Trophoblast cell (in vitro differentiated cells and primary cell): ENCODE data around the gene TENT5A.

Experiments
- DNase-seq, 2 donors: peaks; one replicate each; pipeline ENCODE4 v3.0.0-alpha.2; 2016
- H2AFZ ChIP-seq: 2 replicates; pipeline ENCODE4 v1.6.1; 2013; ENCODE audit warnings: low read length, moderate library complexity, mild to moderate bottlenecking; ENCODE audit not compliant: insufficient read depth, poor library complexity
- H2AK5ac ChIP-seq: 2 replicates; pipeline ENCODE4 v1.6.1; 2013; ENCODE audit warnings: mild to moderate bottlenecking, low read length
- H2BK120ac ChIP-seq: 2 replicates; pipeline ENCODE4 v1.6.1; 2013; ENCODE audit warnings: low read length, mild to moderate bottlenecking, moderate library complexity; ENCODE audit not compliant: insufficient read depth, poor library complexity
- H2BK12ac ChIP-seq: 2 replicates; pipeline ENCODE4 v1.6.1; 2013; ENCODE audit warnings: mild to moderate bottlenecking, low read length, moderate library complexity
- H2BK5ac ChIP-seq: 2 replicates; pipeline ENCODE4 v1.6.1; 2013; ENCODE audit warnings: low read length, low read depth, moderate library complexity, mild to moderate bottlenecking; ENCODE audit not compliant: poor library complexity
- H3K14ac ChIP-seq: 2 replicates; pipeline ENCODE4 v1.6.1; 2013; ENCODE audit warnings: mild to moderate bottlenecking, low read length
- H3K18ac ChIP-seq: 2 replicates; pipeline ENCODE4 v1.6.1; 2013; ENCODE audit warnings: mild to moderate bottlenecking, low read length
- H3K23ac ChIP-seq: 2 replicates; pipeline ENCODE4 v1.6.1; 2013; ENCODE audit warnings: low read length
- H3K27ac ChIP-seq: 2 replicates; pipeline ENCODE4 v1.5.1; 2013; ENCODE audit warnings: low read depth, mild to moderate bottlenecking, inconsistent platforms, low read length, moderate library complexity
- H3K27me3 ChIP-seq: 2 replicates; pipeline ENCODE4 v1.6.1; 2013; ENCODE audit warnings: inconsistent platforms, mild to moderate bottlenecking, low read length, moderate library complexity; ENCODE audit not compliant: insufficient read depth
- H3K36me3 ChIP-seq, 2 experiments: 1 replicate in 1 of 2; 2 replicates in 1 of 2; pipeline ENCODE4 v1.6.1; 2013; ENCODE audit warnings: low read length in 2 of 2, mild to moderate bottlenecking in 2 of 2, moderate library complexity in 1 of 2; ENCODE audit not compliant: insufficient read depth in 2 of 2, control insufficient read depth in 1 of 2
- H3K4ac ChIP-seq: 2 replicates; pipeline ENCODE4 v1.6.1; 2013; ENCODE audit warnings: low read depth, mild to moderate bottlenecking, low read length, moderate library complexity
- H3K4me1 ChIP-seq, 2 experiments: 1 replicate in 1 of 2; 2 replicates in 1 of 2; pipeline ENCODE4 v1.6.1; 2013; ENCODE audit warnings: low read length in 2 of 2, mild to moderate bottlenecking in 2 of 2, moderate library complexity in 1 of 2; ENCODE audit not compliant: insufficient read depth in 2 of 2, control insufficient read depth in 1 of 2
- H3K4me2 ChIP-seq: 2 replicates; pipeline ENCODE4 v1.6.1; 2013; ENCODE audit warnings: inconsistent platforms, mild to moderate bottlenecking, low read length, moderate library complexity
- H3K4me3 ChIP-seq: 2 replicates; pipeline ENCODE4 v1.5.1; 2013; ENCODE audit warnings: mild to moderate bottlenecking, low read depth, low read length, inconsistent platforms
- H3K79me1 ChIP-seq: one replicate; pipeline ENCODE4 v1.6.1; 2013; ENCODE audit warnings: low read length
- H3K79me2 ChIP-seq: 2 replicates; pipeline ENCODE4 v1.6.1; 2013; ENCODE audit warnings: low read length, mild to moderate bottlenecking; ENCODE audit not compliant: control insufficient read depth, insufficient read depth, poor library complexity
- H3K9ac ChIP-seq: 2 replicates; pipeline ENCODE4 v1.6.1; 2013; ENCODE audit warnings: mild to moderate bottlenecking, low read length
- H3K9me3 ChIP-seq: 2 replicates; pipeline ENCODE4 v1.6.1; 2013; ENCODE audit warnings: low read depth, mild to moderate bottlenecking, control low read depth, inconsistent platforms, low read length; ENCODE audit not compliant: insufficient read depth
- H4K12ac ChIP-seq: 2 replicates; pipeline ENCODE4 v1.6.1; 2013; ENCODE audit warnings: low read depth, mild to moderate bottlenecking, low read length, moderate library complexity
- H4K8ac ChIP-seq: 2 replicates; pipeline ENCODE4 v1.6.1; 2013; ENCODE audit warnings: low read depth, mild to moderate bottlenecking, low read length, moderate library complexity
- H4K91ac ChIP-seq: one replicate; pipeline ENCODE4 v1.6.1; 2013; ENCODE audit warnings: low read depth, mild to moderate bottlenecking, low read length, moderate library complexity
- WGBS: extraction: QIAGEN DNeasy Blood & Tissue Kit; methylation state at CpG from one replicate; pipeline ENCODE4 v1.1.7; 2013; ENCODE audit warnings: missing lambda C conversion rate; ENCODE audit not compliant: insufficient read length, insufficient coverage; ENCODE audit errors: extremely low coverage; 5-methylcytosine and 5-hydroxymethylcytosine counted together

Gene TENT5A

GRCh38 chr6:81752921-81753710 lies 635 bp upstream of the TENT5A start:
- peaks cover 12% of the 10 kb centered on the region for H3K79me2 ChIP-seq
- H3K4me3 ChIP-seq: peak overlapping the region; percentile 83

GRCh38 chr6:81751388-81752083 lies 945 bp downstream of the TENT5A start:
- peak overlapping the region; percentile 73 for H2AFZ ChIP-seq
- peak; percentile 42 to 58 for DNase-seq
- peaks cover 23% of the 10 kb centered on the region for H3K79me1 ChIP-seq
- H3K27me3 ChIP-seq: no peaks in the 10 kb centered on the region
- H2BK5ac ChIP-seq: peak overlapping the region; percentile 47
- peak overlapping the region; percentile 65 for H3K14ac ChIP-seq
- H4K12ac ChIP-seq: peak overlapping the region; percentile 28
- H3K9me3 ChIP-seq: peaks cover 3% of the 10 kb centered on the region
- H4K91ac ChIP-seq: peak overlapping the region; percentile 8
- H3K27ac ChIP-seq: peak overlapping the region; percentile 51
- no CpG with 5 or more reads among the region's 65 CpGs for WGBS
- peak overlapping the region; percentile 49 for H3K9ac ChIP-seq
- H3K79me2 ChIP-seq: peaks cover 12% of the 10 kb centered on the region
- H2BK12ac ChIP-seq: no peak overlapping the region
- peak overlapping the region; percentile 83 for H3K4me3 ChIP-seq
- H3K4me1 ChIP-seq: peaks cover 0 to 5% of the 10 kb centered on the region in 2 experiments
- peak overlapping the region; percentile 18 for H2BK120ac ChIP-seq
- H3K23ac ChIP-seq: no peak overlapping the region
- peak overlapping the region; percentile 81 for H3K18ac ChIP-seq
- H3K4ac ChIP-seq: peak overlapping the region; percentile 16
- H4K8ac ChIP-seq: peak overlapping the region; percentile 62
- peak overlapping the region; percentile 75 for H3K4me2 ChIP-seq
- no peak overlapping the region for H2AK5ac ChIP-seq
- H3K36me3 ChIP-seq: peaks cover 0 to 3% of the 10 kb centered on the region in 2 experiments

More at GRCh38 chr6:81752921-81753710, 635 bp upstream of the TENT5A start:
- H3K4ac ChIP-seq: no peak overlapping the region
- peaks cover 23% of the 10 kb centered on the region for H3K79me1 ChIP-seq
- H3K27ac ChIP-seq: peak overlapping the region; percentile 77
- peak overlapping the region; percentile 75 for H4K8ac ChIP-seq
- H2BK5ac ChIP-seq: peak overlapping the region; percentile 32
- H3K36me3 ChIP-seq: peaks cover 0 to 3% of the 10 kb centered on the region in 2 experiments
- H3K27me3 ChIP-seq: no peaks in the 10 kb centered on the region
- no peak overlapping the region for H2BK12ac ChIP-seq
- H3K18ac ChIP-seq: peak overlapping the region; percentile 21
- DNase-seq: peak; percentile 88 to 92
- peaks cover 3% of the 10 kb centered on the region for H3K9me3 ChIP-seq
- H4K12ac ChIP-seq: peak overlapping the region; percentile 35
- no peak overlapping the region for H2BK120ac ChIP-seq
- H2AK5ac ChIP-seq: no peak overlapping the region
- peaks cover 0 to 8% of the 10 kb centered on the region in 2 experiments for H3K4me1 ChIP-seq
- peak overlapping the region; percentile 35 for H3K14ac ChIP-seq
- H3K4me2 ChIP-seq: peak overlapping the region; percentile 75
- no peak overlapping the region for H3K23ac ChIP-seq
- H3K9ac ChIP-seq: peak overlapping the region; percentile 79
- H2AFZ ChIP-seq: peak overlapping the region; percentile 61
- WGBS: no CpG with 5 or more reads among the region's 63 CpGs
- H4K91ac ChIP-seq: peak overlapping the region; percentile 55

GRCh38 chr6:81750681-81751387 lies 1.6 kb downstream of the TENT5A start:
- no peak overlapping the region for H2AK5ac ChIP-seq
- H2BK120ac ChIP-seq: no peak overlapping the region
- H2BK12ac ChIP-seq: no peak overlapping the region
- H3K36me3 ChIP-seq: peaks cover 0 to 3% of the 10 kb centered on the region in 2 experiments
- H3K79me1 ChIP-seq: peaks cover 23% of the 10 kb centered on the region
- H3K27ac ChIP-seq: no peak overlapping the region
- H3K23ac ChIP-seq: no peak overlapping the region
- no peak overlapping the region for H4K8ac ChIP-seq
- H3K18ac ChIP-seq: no peak overlapping the region
- no peak overlapping the region for H3K14ac ChIP-seq
- no peak overlapping the region for H4K12ac ChIP-seq
- peaks cover 0 to 5% of the 10 kb centered on the region in 2 experiments for H3K4me1 ChIP-seq
- no peak overlapping the region for H2BK5ac ChIP-seq
- no peak overlapping the region for H3K9ac ChIP-seq
- H3K4me3 ChIP-seq: peak overlapping the region; percentile 83
- peak in 1 of 2 donors; percentile 48 for DNase-seq
- no peak overlapping the region for H3K4ac ChIP-seq
- WGBS: no CpG with 5 or more reads among the region's 12 CpGs
- H3K27me3 ChIP-seq: no peaks in the 10 kb centered on the region
- H2AFZ ChIP-seq: no peak overlapping the region
- peak overlapping the region; percentile 75 for H3K4me2 ChIP-seq
- H4K91ac ChIP-seq: no peak overlapping the region
- peaks cover 12% of the 10 kb centered on the region for H3K79me2 ChIP-seq
- H3K9me3 ChIP-seq: peaks cover 3% of the 10 kb centered on the region

DNA sequence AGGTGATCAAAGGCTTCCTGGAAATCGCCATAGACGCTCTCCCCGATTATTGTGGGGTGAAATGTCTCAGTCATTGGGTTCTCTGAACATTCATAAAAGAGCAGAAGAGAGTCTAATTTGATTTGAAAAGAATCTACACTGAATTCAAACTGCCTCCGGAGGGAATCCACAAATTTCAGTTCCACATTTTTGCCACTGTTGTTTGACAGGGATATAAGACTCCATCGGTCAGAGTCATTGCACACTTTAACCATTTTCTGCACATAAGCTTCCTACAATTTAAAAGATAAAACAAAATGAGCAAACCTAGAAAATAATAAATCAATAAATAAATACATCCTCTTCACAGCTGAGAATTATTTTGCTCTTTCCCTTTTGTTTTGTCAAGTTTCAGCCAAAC lies 2.3 kb downstream of the TENT5A start:
- DNase-seq: no peak
- H4K8ac ChIP-seq: no peak overlapping the region
- H3K14ac ChIP-seq: no peak overlapping the region
- H2BK5ac ChIP-seq: peak overlapping the region; percentile 22
- no peak overlapping the region for H3K4me3 ChIP-seq
- peaks cover 0 to 5% of the 10 kb centered on the region in 2 experiments for H3K4me1 ChIP-seq
- no peak overlapping the region for H2AFZ ChIP-seq
- no peak overlapping the region for H3K27ac ChIP-seq
- H3K79me2 ChIP-seq: peaks cover 12% of the 10 kb centered on the region
- H4K12ac ChIP-seq: no peak overlapping the region
- peaks cover 0 to 5% of the 10 kb centered on the region in 2 experiments for H3K36me3 ChIP-seq
- H3K27me3 ChIP-seq: no peaks in the 10 kb centered on the region
- H3K4me2 ChIP-seq: no peak overlapping the region
- no peak overlapping the region for H3K9ac ChIP-seq
- H2BK120ac ChIP-seq: no peak overlapping the region
- H3K4ac ChIP-seq: no peak overlapping the region
- H2AK5ac ChIP-seq: no peak overlapping the region
- WGBS: no CpG with 5 or more reads among the region's 5 CpGs
- H2BK12ac ChIP-seq: no peak overlapping the region
- no peak overlapping the region for H3K18ac ChIP-seq
- no peak overlapping the region for H4K91ac ChIP-seq
- peaks cover 22% of the 10 kb centered on the region for H3K79me1 ChIP-seq
- no peak overlapping the region for H3K23ac ChIP-seq
- peaks cover 3% of the 10 kb centered on the region for H3K9me3 ChIP-seq
